Muscle of leg (tissue), 11 donors: ENCODE data around the gene CCDC18. TPM values are rescaled to one million over a fixed set of nuclear protein-coding genes. Genes with fewer than 3 reads are reported as not detected.
"Not testable (repeated sequence)": the region's sequence is repeated elsewhere in the genome, so short reads cannot be mapped to it uniquely, and the experiment has no call there.

Source experiments
- DNase-seq: peaks from one replicate; pipeline ENCODE4 v3.0.0; 2013
- H3K27ac ChIP-seq: one replicate; pipeline ENCODE4 v1.5.1; 2013; ENCODE audit warnings: mild to moderate bottlenecking, low read length, control low read depth
- H3K27me3 ChIP-seq: one replicate; pipeline ENCODE4 v1.6.1; 2013; ENCODE audit warnings: low read length; ENCODE audit not compliant: control insufficient read depth, insufficient read depth
- H3K36me3 ChIP-seq: one replicate; pipeline ENCODE4 v1.6.1; 2013; ENCODE audit warnings: low read length; ENCODE audit not compliant: control insufficient read depth, insufficient read depth
- H3K4me1 ChIP-seq: one replicate; pipeline ENCODE4 v1.6.1; 2013; ENCODE audit warnings: low read length; ENCODE audit not compliant: control insufficient read depth, insufficient read depth
- H3K4me3 ChIP-seq: one replicate; pipeline ENCODE4 v1.5.1; 2013; ENCODE audit warnings: low read length, control low read depth
- H3K9me3 ChIP-seq: replicated peaks from 2 replicates; pipeline ENCODE4 v1.6.1; 2013; ENCODE audit warnings: low read depth, low read length; ENCODE audit not compliant: control insufficient read depth
- WGBS: methylation state at CpG from one replicate; pipeline ENCODE4 v1.1.5; 2013; ENCODE audit warnings: missing lambda C conversion rate; ENCODE audit not compliant: insufficient coverage; 5-methylcytosine and 5-hydroxymethylcytosine counted together
- polyA plus RNA-seq, 8 donors: library from polyadenylated mRNA; unstranded; fragments of 120-200 nt; gene quantifications; one replicate each; pipeline versions ENCODE4 v1.2.1 to v1.2.3, GENCODE V29; 2013; ENCODE audit warnings: inconsistent platforms in 1 of 8, low replicate concordance in 1 of 8; ENCODE audit not compliant: insufficient read length in 8 of 8, insufficient read depth in 1 of 8
- total RNA-seq: library from RNA; stranded (reverse); fragments of 120-200 nt; gene quantifications from one replicate; pipeline ENCODE4 v1.2.4, GENCODE V29; 2013

The CCDC18 gene
- total and polyA plus RNA-seq, 9 donors: 4.5 to 8.1 (median 5.7) TPM

GRCh38 chr1:93199150-93199549, 18.6 kb downstream of the CCDC18 start:
- H3K4me1 ChIP-seq: no peaks in the 10 kb centered on the region
- DNase-seq: no peak
- WGBS: 97% methylated on average over 9 of the region's 9 CpGs
- peaks cover 11% of the 10 kb centered on the region for H3K36me3 ChIP-seq
- H3K4me3 ChIP-seq: no peak overlapping the region
- no peak overlapping the region for H3K27ac ChIP-seq
- H3K9me3 ChIP-seq: no peaks in the 10 kb centered on the region
- H3K27me3 ChIP-seq: no peaks in the 10 kb centered on the region

- H3K9me3 ChIP-seq: no peaks in the 10 kb centered on the region
- no CpG with 5 or more reads among the region's 6 CpGs for WGBS
- no peaks in the 10 kb centered on the region for H3K4me1 ChIP-seq
- H3K27me3 ChIP-seq: no peaks in the 10 kb centered on the region
- peaks cover 9% of the 10 kb centered on the region for H3K36me3 ChIP-seq
- H3K27ac ChIP-seq: no peak overlapping the region
- no peak overlapping the region for H3K4me3 ChIP-seq
- DNase-seq: no peak
Observed at GRCh38 chr1:93200086-93200620, 19.6 kb downstream of the CCDC18 start.

GRCh38 chr1:93200714-93201113, 20.2 kb downstream of the CCDC18 start:
- Histone ChIP-seq H3K4me3 (no peak overlapping the region), H3K9me3 (no peaks in the 10 kb centered on the region), H3K36me3 (peaks cover 9% of the 10 kb centered on the region), H3K27me3 (no peaks in the 10 kb centered on the region), H3K27ac (no peak overlapping the region), H3K4me1 (no peaks in the 10 kb centered on the region)
- DNase-seq: no peak
- WGBS: 100% methylated on average over 2 of the region's 4 CpGs

GRCh38 chr1:93205892-93206566, 25.5 kb downstream of the CCDC18 start:
- no peak overlapping the region for H3K27ac ChIP-seq
- peaks cover 3% of the 10 kb centered on the region for H3K36me3 ChIP-seq
- WGBS: 100% methylated on average over 2 of the region's 6 CpGs
- no peak for DNase-seq
- no peak overlapping the region for H3K4me3 ChIP-seq
- no peaks in the 10 kb centered on the region for H3K4me1 ChIP-seq
- H3K9me3 ChIP-seq: no peaks in the 10 kb centered on the region
- no peaks in the 10 kb centered on the region for H3K27me3 ChIP-seq

- no peak overlapping the region for H3K27ac ChIP-seq
- DNase-seq: no peak
- no peaks in the 10 kb centered on the region for H3K4me1 ChIP-seq
- no peaks in the 10 kb centered on the region for H3K9me3 ChIP-seq
- H3K27me3 ChIP-seq: no peaks in the 10 kb centered on the region
- peaks cover 3% of the 10 kb centered on the region for H3K36me3 ChIP-seq
- H3K4me3 ChIP-seq: no peak overlapping the region
Observed at GRCh38 chr1:93206567-93206954, 26.0 kb downstream of the CCDC18 start.

GRCh38 chr1:93207211-93207610, 26.7 kb downstream of the CCDC18 start:
- no peaks in the 10 kb centered on the region for H3K9me3 ChIP-seq
- peaks cover 3% of the 10 kb centered on the region for H3K36me3 ChIP-seq
- H3K27ac ChIP-seq: no peak overlapping the region
- no peak for DNase-seq
- 100% methylated on average over 3 of the region's 5 CpGs for WGBS
- H3K4me1 ChIP-seq: no peaks in the 10 kb centered on the region
- H3K4me3 ChIP-seq: no peak overlapping the region
- H3K27me3 ChIP-seq: no peaks in the 10 kb centered on the region

- Histone ChIP-seq H3K4me3 (no peak overlapping the region), H3K9me3 (no peaks in the 10 kb centered on the region), H3K27me3 (no peaks in the 10 kb centered on the region), H3K27ac (no peak overlapping the region), H3K4me1 (no peaks in the 10 kb centered on the region), H3K36me3 (peaks cover 3% of the 10 kb centered on the region)
- no peak for DNase-seq
- no CpG with 5 or more reads among the region's 2 CpGs for WGBS
Observed at GRCh38 chr1:93215322-93215721, 34.8 kb downstream of the CCDC18 start.

- peaks cover 8% of the 10 kb centered on the region for H3K36me3 ChIP-seq
- H3K27ac ChIP-seq: no peak overlapping the region
- H3K4me3 ChIP-seq: no peak overlapping the region
- 70% methylated on average over 5 of the region's 6 CpGs for WGBS
- peak; percentile 24 for DNase-seq
- H3K27me3 ChIP-seq: no peaks in the 10 kb centered on the region
- no peaks in the 10 kb centered on the region for H3K4me1 ChIP-seq
- H3K9me3 ChIP-seq: peaks cover 3% of the 10 kb centered on the region
Observed at GRCh38 chr1:93219443-93219842, 38.9 kb downstream of the CCDC18 start.

GRCh38 chr1:93220716-93221115, 40.2 kb downstream of the CCDC18 start:
- H3K27me3 ChIP-seq, H3K9me3 ChIP-seq, H3K36me3 ChIP-seq, H3K4me3 ChIP-seq, DNase-seq, H3K27ac ChIP-seq, H3K4me1 ChIP-seq: not testable (repeated sequence)
- WGBS: no CpG with 5 or more reads among the region's 5 CpGs

- H3K27me3 ChIP-seq: no peaks in the 10 kb centered on the region
- H3K4me1 ChIP-seq: no peaks in the 10 kb centered on the region
- no CpG with 5 or more reads among the region's 3 CpGs for whole genome bisulfite sequencing
- no peak overlapping the region for H3K27ac ChIP-seq
- peaks cover 3% of the 10 kb centered on the region for H3K9me3 ChIP-seq
- DNase-seq: no peak
- peaks cover 8% of the 10 kb centered on the region for H3K36me3 ChIP-seq
- H3K4me3 ChIP-seq: no peak overlapping the region
Observed at GRCh38 chr1:93221913-93222312, 41.4 kb downstream of the CCDC18 start.
